Bladder microvascular endothelial cell (primary cell): ENCODE data around the gene PADI4. TPM values are rescaled to one million over a fixed set of nuclear protein-coding genes. Genes with fewer than 3 reads are reported as not detected.

Experiments used
- total RNA-seq: library from RNA; depleted of rRNA; stranded (reverse); fragments of >200 nt; gene quantifications from 2 replicates; pipeline ENCODE4 v1.2.3, GENCODE V29; 2014

PADI4 gene, protein sequence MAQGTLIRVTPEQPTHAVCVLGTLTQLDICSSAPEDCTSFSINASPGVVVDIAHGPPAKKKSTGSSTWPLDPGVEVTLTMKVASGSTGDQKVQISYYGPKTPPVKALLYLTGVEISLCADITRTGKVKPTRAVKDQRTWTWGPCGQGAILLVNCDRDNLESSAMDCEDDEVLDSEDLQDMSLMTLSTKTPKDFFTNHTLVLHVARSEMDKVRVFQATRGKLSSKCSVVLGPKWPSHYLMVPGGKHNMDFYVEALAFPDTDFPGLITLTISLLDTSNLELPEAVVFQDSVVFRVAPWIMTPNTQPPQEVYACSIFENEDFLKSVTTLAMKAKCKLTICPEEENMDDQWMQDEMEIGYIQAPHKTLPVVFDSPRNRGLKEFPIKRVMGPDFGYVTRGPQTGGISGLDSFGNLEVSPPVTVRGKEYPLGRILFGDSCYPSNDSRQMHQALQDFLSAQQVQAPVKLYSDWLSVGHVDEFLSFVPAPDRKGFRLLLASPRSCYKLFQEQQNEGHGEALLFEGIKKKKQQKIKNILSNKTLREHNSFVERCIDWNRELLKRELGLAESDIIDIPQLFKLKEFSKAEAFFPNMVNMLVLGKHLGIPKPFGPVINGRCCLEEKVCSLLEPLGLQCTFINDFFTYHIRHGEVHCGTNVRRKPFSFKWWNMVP
- not detected in 2 replicates for total RNA-seq

DNA sequence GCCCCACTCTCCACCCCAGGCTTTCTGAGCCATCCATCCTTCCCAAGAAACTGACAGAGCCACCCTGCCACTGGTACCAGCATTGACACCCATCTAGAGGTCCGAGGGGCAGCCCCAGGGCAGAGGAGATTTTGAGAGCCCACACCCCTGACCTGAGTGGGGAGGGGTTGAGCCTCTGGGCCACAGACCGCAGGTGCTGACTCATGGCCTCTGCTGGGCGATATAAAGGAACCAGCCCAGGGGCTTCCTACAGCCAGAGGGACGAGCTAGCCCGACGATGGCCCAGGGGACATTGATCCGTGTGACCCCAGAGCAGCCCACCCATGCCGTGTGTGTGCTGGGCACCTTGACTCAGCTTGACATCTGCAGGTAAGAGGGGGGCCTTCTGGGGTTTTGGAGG lies at the start of gene PADI4:
Gene PADI4 (plus strand): TSS at position 252 of the 400 bp plus-strand sequence. CDS start 26 bp downstream, at position 278.

DNA sequence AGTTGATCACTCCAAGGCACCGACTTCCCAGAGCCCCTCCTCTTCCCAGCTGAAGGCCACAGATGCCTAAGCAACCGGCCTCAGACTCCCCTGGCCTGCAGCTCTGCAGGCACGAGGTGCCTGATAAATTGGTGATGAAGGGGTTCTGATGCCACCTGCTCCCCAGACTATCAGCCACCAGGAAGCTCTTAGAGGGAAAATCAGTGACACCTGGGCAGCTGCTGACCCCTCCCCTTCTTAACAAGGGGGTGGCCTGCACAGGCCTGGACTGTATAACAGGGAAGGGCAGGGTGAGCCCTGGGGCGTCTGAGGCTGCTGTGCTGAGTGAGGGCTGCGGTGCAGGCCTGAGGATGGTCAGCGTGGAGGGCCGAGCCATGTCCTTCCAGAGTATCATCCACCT lies 63.9 kb downstream of the PADI4 start, which contains the start of gene PADI6:
Gene PADI6 (plus strand): TSS at position 301 of the 400 bp plus-strand sequence. CDS start 50 bp downstream, at position 351.

Other genes with a start within 250 kb of the PADI4 start
- under 0.01 and 0.38 TPM in 2 replicates for gene PADI2, start 188.7 kb upstream of the PADI4 start, total RNA-seq
- under 0.01 TPM in 2 replicates for gene PADI1, start 103.1 kb upstream of the PADI4 start, total RNA-seq
- not detected in 2 replicates for gene PADI3, start 59.1 kb upstream of the PADI4 start, total RNA-seq
- gene PADI6, start 64.0 kb downstream of the PADI4 start, total RNA-seq: not detected in 2 replicates
- gene RCC2, start 131.5 kb downstream of the PADI4 start, total RNA-seq: 58.8 and 87.2 TPM in 2 replicates
- gene ARHGEF10L, start 231.5 kb downstream of the PADI4 start, total RNA-seq: 0.32 and 1.2 TPM in 2 replicates